NOMO-1 treated with DMSO at 0.1 percent for 48 hours (cell line): ENCODE results near the gene ZMYND11.
"Not testable (repeated sequence)": the region's sequence is repeated elsewhere in the genome, so short reads cannot be mapped to it uniquely, and the experiment has no call there.

Experiments used
- DNase-seq: peaks from one replicate; lab custom pipeline; 2025; ENCODE audit not compliant: unreplicated experiment; lab: John Stamatoyannopoulos, UW

The ZMYND11 gene

DNA sequence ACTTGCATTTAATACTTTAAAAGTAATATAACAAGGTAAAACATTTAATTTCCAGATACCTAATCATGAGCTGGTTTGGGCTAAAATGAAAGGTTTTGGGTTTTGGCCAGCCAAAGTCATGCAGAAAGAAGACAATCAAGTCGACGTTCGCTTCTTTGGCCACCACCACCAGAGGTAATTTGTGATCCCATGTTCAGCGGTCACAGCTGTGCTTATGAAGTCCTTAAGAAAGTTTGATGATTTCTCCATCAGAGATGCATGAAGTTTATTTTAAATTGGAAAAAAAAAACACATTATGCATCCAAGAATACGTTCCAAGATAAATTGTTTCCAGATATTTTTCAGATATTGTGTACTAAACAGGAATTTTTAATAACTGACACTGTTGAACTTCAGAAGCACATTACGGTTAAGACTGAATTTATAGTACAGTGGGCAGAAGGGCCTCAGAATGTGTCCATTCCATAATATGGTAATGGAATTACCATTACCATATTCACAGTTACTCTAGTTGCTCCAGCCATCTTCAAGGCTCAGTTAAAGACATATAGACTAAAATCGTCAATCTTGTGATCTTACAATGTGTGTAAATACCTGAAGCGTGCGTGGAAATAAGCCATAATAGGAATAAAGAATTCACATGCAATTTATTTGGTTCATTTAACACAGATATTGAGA is 106.8 kb downstream of the ZMYND11 start:
- no peak for DNase-seq

DNA sequence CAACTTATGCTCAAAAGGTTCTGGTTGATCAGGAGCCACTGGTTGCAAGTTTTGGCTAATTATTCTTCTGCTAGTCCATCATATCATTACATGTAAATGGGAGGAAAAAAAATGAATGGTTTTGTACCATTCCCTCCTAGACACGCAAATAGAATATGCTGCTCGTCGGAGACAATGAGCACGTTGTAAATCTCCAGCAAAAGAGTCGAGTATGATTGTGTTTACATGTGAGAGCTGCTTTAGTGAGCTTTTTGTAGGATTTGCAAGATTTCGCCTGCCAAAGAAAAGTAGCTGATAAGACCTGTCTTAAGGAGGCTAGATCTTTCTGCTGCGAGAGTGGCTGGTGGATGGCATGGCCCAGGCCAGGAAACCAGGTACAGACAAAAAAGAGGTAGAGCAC is 109.0 kb downstream of the ZMYND11 start:
- no peak for DNase-seq

DNA sequence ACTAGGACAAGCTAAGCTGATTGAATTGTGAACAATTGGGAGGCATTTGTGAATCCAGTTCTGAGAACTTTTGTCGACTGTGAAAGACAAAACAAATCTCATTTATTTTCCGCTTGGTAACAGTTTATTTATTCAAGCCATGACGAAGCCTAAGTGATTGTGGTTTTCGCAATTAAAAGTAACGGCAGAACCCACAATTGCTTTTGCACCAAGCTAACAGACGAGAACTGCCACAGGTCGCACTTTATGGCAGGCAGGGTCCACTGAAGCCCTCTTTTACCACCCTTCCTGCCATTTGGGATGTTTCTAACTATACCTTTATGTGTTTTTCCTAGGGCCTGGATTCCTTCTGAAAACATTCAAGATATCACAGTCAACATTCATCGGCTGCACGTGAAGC is 111.2 kb downstream of the ZMYND11 start:
- DNase-seq = no peak

DNA sequence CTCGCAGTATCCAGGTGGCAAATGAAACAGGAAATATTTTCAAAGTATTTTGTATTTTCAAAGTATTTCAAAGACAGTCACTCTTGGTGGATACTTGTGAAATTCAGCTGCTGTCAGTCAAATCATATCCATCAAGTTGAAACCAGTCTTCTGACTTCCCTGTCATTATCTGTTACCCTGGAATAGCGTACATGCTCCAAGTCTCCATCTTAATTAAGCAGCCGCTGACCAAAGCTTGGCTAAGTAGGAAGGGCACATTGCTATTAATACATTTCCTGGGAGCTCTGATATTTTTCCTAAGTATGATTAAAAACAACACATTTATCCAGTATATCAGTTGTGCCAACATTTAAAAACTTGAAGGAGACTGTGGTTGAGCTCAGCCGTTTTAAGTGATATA is 112.2 kb downstream of the ZMYND11 start:
- no peak for DNase-seq

DNA sequence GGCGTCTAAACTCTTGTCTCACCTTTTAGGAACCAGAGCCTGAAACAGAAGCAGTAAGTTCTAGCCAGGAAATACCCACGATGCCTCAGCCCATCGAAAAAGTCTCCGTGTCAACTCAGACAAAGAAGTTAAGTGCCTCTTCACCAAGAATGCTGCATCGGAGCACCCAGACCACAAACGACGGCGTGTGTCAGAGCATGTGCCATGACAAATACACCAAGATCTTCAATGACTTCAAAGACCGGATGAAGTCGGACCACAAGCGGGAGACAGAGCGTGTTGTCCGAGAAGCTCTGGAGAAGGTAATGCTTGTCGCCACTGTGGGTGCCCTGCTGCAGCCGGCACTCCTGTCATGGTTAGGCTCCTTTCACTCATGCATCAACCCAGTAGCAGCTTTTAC is 113.1 kb downstream of the ZMYND11 start:
- no peak for DNase-seq

DNA sequence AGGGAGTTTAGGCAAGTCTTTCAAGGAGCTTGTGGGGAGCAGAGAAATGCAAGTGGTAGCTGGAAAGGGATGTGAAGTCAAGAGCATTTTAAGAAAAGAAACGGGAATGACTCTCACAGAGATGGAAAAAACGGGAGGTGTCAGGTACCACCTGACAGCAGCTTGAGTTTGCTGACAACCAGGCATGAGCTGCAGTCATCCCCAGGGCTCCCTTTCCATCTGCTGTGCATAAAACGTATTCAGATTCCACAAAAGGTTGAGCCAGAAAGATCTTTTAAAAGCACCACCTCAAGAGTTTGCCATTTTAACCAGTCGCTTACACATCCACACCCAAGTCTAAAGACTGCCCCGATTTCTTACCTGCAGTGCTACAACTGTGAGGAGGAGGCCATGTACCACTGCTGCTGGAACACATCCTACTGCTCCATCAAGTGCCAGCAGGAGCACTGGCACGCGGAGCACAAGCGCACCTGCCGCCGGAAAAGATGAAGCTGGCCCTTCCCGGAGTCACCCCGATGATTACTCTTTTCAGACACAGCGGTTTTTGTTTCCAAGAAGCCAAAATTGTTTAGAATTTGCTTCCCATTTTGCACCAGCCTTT is 116.8 kb downstream of the ZMYND11 start:
- DNase-seq = no peak

- DNase-seq = peak; percentile 24
These were observed 125.7 kb downstream of the ZMYND11 start for GRCh38 chr10:260819-261429.

DNA sequence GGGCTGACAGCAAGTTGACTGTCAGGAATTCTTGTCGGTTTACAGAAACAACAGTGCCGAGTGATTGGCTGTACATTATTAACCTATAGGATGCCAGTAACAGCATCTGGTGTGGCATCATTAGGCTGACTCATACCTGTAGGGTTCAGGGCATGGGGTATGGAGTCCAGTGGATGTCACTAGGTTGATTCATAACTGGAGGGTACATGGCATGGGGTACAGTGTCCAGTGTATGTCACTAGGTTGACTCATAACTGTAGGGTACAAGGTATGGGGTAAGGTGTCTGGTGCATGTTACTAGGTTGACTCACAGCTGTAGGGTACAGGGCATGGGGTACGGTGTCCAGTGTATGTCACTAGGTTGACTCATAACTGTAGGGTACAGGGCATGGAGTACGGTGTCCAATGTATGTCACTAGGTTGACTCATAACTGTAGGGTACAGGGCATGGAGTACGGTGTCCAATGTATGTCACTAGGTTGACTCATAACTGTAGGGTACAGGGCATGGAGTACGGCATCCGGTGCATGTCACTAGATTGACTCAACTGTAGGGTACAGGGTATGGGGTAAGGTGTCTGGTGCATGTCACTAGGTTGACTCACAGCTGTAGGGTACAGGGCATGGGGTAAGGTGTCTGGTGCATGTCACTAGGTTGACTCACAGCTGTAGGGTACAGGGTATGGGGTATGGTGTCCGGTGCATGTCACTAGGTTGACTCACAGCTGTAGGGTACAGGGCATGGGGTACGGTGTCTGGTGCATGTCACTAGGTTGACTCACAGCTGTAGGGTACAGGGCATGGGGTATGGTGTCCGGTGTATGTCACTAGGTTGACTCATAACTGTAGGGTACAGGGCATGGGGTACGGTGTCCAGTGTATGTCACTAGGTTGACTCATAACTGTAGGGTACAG is 129.2 kb downstream of the ZMYND11 start:
- not testable (repeated sequence) for DNase-seq

DNA sequence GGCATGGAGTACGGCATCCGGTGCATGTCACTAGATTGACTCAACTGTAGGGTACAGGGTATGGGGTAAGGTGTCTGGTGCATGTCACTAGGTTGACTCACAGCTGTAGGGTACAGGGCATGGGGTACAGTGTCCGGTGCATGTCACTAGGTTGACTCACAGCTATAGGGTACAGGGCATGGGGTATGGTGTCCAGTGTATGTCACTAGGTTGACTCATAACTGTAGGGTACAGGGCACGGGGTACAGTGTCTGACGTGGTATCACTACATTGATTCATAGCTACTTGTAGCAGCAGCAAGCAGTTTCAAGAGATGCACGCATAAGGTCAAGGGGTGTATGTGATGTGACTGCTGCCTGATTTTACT is 129.8 kb downstream of the ZMYND11 start:
- DNase-seq = not testable (repeated sequence)

- DNase-seq = not testable (repeated sequence)
These were observed 130.7 kb downstream of the ZMYND11 start for GRCh38 chr10:265816-266588.

GRCh38 chr10:266974-267425 is 131.7 kb downstream of the ZMYND11 start:
- DNase-seq = no peak

DNA sequence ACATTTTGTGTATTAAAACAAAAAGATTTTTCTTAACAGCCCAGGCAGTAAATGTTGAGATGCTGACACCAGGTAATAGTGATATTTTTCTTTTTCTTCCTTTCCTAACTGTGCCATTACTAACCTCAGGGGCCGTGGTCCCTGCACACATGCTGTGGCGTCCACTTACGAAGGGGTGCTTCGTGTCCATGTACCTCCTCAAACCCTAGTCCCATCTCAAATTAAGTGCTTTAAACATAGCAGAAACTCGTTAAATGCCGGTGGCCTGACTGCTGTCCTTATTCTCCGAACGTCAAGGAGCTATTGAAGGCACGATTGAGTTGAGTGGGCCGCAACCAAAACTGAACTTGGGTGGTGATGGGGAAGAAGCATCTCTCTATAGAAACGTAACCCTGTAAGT is 132.4 kb downstream of the ZMYND11 start:
- DNase-seq = no peak

- no peak for DNase-seq
These were observed 134.3 kb downstream of the ZMYND11 start for GRCh38 chr10:269440-270074.

GRCh38 chr10:271201-271600 is 135.9 kb downstream of the ZMYND11 start:
- DNase-seq = no peak

DNA sequence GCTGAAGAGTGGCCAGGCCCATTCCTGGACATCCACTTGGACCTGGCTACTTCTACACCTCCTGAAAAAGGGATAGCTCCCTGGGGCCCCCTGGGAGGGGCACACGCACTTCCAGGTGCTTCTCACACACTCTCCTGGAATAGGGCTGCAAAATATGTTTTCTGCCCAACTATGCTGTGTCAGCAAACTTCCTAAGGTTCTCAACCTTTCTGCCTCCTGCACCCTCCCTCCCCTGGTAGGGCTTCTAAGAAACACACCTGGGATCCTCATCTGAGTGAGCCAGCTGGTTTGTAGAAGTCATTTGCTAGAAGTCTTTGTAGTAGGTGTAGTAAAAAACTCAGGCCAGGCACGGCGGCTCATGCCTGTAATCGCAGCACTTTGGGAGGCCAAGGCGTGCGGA is 136.5 kb downstream of the ZMYND11 start:
- no peak for DNase-seq

DNA sequence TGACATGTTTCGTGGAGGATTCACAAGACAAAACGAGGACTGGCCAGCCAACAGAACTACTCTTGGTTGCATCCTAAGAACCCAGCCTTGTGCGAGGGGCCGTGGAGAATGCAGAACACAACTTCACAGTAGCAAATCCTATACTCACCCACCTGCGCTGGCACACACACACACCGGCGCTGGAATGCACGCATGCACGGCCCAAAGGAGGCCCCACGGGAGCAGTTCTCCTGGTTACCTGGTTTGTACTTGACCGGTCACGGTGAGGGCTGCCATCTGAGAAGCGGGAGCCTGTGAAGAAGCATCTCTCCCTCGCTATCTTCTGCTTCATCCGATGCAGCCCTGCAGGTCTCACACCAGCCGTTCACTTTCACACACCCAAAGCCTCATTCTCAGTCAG is 137.8 kb downstream of the ZMYND11 start:
- no peak for DNase-seq

DNA sequence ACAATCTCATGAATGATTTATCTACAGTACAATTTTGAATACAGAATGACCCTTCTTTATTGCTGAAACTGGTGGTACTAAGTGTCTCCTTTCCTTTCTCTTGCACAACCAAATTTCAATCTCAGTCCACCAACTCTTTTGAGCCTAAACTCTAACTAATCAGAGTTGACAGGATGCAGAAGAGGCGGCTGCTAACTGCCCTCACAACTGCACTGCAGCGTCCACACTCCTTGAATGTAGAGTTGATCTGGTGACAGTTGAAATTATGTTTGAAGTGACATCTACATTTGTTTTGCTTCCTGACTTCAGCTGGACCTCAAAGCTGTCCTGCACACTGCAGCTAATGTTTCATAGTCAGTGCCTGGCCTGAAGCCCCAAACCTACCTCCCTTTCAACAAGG is 139.6 kb downstream of the ZMYND11 start:
- DNase-seq = no peak

- DNase-seq = no peak
These were observed 140.4 kb downstream of the ZMYND11 start for GRCh38 chr10:275680-276079.

GRCh38 chr10:277963-278362 is 142.7 kb downstream of the ZMYND11 start:
- DNase-seq = no peak

GRCh38 chr10:278707-279106 is 143.5 kb downstream of the ZMYND11 start:
- DNase-seq = no peak
